Prostate gland (tissue), 2 donors: ENCODE results near the gene CBLL1.

Experiments used
- POLR2A ChIP-seq: fragments of 450-650 bp; IDR thresholded peaks from one replicate; pipeline ENCODE4 v1.6.1; 2016; ENCODE audit warnings: antibody characterized with exemption, mild to moderate bottlenecking
- POLR2AphosphoS5 ChIP-seq: sonication (generic); formaldehyde crosslinking; IDR thresholded peaks from one replicate; pipeline ENCODE4 v1.6.1; 2017; ENCODE audit warnings: antibody characterized with exemption
- TF ChIP-seq, protein P1 (sequence below), 4 experiments: fragments of 200-600 bp in 2 of 4; fragments of 450-650 bp in 2 of 4; sonication (generic) in 2 of 4; IDR thresholded peaks; 1 replicate in 3 of 4; 2 replicates in 1 of 4; pipeline ENCODE4 v1.5.1; 2016 to 2019; ENCODE audit warnings: antibody characterized with exemption in 4 of 4, mild to moderate bottlenecking in 2 of 4, moderate library complexity in 2 of 4

DNA sequence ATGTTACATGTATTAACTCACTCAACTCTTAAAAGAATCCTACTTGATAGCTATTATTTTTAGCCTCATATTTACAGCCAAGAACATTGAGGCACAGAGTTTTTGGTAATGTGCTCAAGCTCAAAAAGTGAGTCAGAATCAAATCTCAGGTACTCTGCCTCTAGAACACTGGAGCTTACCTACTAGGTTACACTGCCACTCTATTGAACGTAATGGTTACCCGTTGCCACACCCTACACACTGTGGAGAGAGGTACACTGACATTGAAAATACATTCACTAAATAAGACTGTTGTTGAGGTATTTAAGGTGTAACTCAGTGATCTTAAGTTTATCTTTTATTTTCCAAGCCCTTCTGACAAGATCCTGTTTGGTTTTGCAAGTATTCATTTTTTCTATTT lies 41.2 kb downstream of the CBLL1 start:
- TF ChIP-seq, protein P1, sequence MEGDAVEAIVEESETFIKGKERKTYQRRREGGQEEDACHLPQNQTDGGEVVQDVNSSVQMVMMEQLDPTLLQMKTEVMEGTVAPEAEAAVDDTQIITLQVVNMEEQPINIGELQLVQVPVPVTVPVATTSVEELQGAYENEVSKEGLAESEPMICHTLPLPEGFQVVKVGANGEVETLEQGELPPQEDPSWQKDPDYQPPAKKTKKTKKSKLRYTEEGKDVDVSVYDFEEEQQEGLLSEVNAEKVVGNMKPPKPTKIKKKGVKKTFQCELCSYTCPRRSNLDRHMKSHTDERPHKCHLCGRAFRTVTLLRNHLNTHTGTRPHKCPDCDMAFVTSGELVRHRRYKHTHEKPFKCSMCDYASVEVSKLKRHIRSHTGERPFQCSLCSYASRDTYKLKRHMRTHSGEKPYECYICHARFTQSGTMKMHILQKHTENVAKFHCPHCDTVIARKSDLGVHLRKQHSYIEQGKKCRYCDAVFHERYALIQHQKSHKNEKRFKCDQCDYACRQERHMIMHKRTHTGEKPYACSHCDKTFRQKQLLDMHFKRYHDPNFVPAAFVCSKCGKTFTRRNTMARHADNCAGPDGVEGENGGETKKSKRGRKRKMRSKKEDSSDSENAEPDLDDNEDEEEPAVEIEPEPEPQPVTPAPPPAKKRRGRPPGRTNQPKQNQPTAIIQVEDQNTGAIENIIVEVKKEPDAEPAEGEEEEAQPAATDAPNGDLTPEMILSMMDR (IDR thresholded peaks at IDR 0.05) = no peak
- TF ChIP-seq POLR2A = no peak
- peak; percentile 33 for TF ChIP-seq POLR2AphosphoS5
